H9 (cell line): ENCODE measurements around the gene UGT2A2. TPM values are rescaled to one million over a fixed set of nuclear protein-coding genes. Genes with fewer than 3 reads are reported as not detected.

Source experiments
- DNase-seq: peaks from one replicate; pipeline ENCODE4 v3.0.0-alpha.2; 2017
- H2AFZ ChIP-seq: one replicate; pipeline ENCODE4 v1.6.1; 2013; ENCODE audit warnings: mild to moderate bottlenecking, low read length, control low read depth, moderate library complexity
- H2AK5ac ChIP-seq: 2 replicates; pipeline ENCODE4 v1.6.1; 2013; ENCODE audit warnings: low read length, control low read depth, mixed read lengths; ENCODE audit not compliant: insufficient read length
- H2BK120ac ChIP-seq: one replicate; pipeline ENCODE4 v1.6.1; 2013; ENCODE audit warnings: low read depth, mild to moderate bottlenecking, low read length, control low read depth, inconsistent platforms; ENCODE audit not compliant: poor library complexity, severe bottlenecking
- H2BK12ac ChIP-seq: 2 replicates; pipeline ENCODE4 v1.6.1; 2013; ENCODE audit warnings: low read length, control low read depth, mixed read lengths, low read depth; ENCODE audit not compliant: insufficient read length
- H2BK15ac ChIP-seq: 2 replicates; pipeline ENCODE4 v1.6.1; 2013; ENCODE audit warnings: low read depth, low read length, control low read depth
- H2BK20ac ChIP-seq: one replicate; pipeline ENCODE4 v1.6.1; 2013; ENCODE audit warnings: low read depth, mild to moderate bottlenecking, low read length, control low read depth, inconsistent platforms; ENCODE audit not compliant: poor library complexity, severe bottlenecking
- H2BK5ac ChIP-seq: 2 replicates; pipeline ENCODE4 v1.6.1; 2013; ENCODE audit warnings: low read length, control low read depth, mixed read lengths; ENCODE audit not compliant: insufficient read length
- H3K14ac ChIP-seq: 2 replicates; pipeline ENCODE4 v1.6.1; 2013; ENCODE audit warnings: low read length, control low read depth; ENCODE audit not compliant: insufficient read depth
- H3K18ac ChIP-seq: 2 replicates; pipeline ENCODE4 v1.6.1; 2013; ENCODE audit warnings: low read depth, mild to moderate bottlenecking, mixed read lengths, low read length, control low read depth; ENCODE audit not compliant: insufficient read length
- H3K23ac ChIP-seq: 2 replicates; pipeline ENCODE4 v1.6.1; 2013; ENCODE audit warnings: low read length, control low read depth, mixed read lengths, low read depth; ENCODE audit not compliant: insufficient read length
- H3K23me2 ChIP-seq: 2 replicates; pipeline ENCODE4 v1.6.1; 2013; ENCODE audit warnings: low read depth, mild to moderate bottlenecking, mixed read lengths, low read length, control low read depth; ENCODE audit not compliant: insufficient read length, poor library complexity, severe bottlenecking
- H3K27ac ChIP-seq: 2 replicates; pipeline ENCODE4 v1.5.1; 2013; ENCODE audit warnings: low read length, control low read depth, mixed read lengths, low read depth; ENCODE audit not compliant: insufficient read length
- H3K27me3 ChIP-seq: 2 replicates; pipeline ENCODE4 v1.6.1; 2013; ENCODE audit warnings: low read length, control low read depth, inconsistent platforms; ENCODE audit not compliant: insufficient read depth
- H3K4ac ChIP-seq: 2 replicates; pipeline ENCODE4 v1.6.1; 2013; ENCODE audit warnings: low read depth, mild to moderate bottlenecking, control low read depth, inconsistent platforms, low read length, moderate library complexity
- H3K4me1 ChIP-seq: 2 replicates; pipeline ENCODE4 v1.6.1; 2013; ENCODE audit warnings: low read length, control low read depth, inconsistent platforms; ENCODE audit not compliant: insufficient read depth
- H3K4me2 ChIP-seq: 2 replicates; pipeline ENCODE4 v1.6.1; 2013; ENCODE audit warnings: low read length, control low read depth, mixed read lengths; ENCODE audit not compliant: insufficient read length, insufficient read depth
- H3K56ac ChIP-seq: 2 replicates; pipeline ENCODE4 v1.6.1; 2013; ENCODE audit warnings: low read depth, mild to moderate bottlenecking, mixed read lengths, low read length, control low read depth; ENCODE audit not compliant: insufficient read length
- H3K79me1 ChIP-seq: 2 replicates; pipeline ENCODE4 v1.6.1; 2013; ENCODE audit warnings: low read depth, mild to moderate bottlenecking, moderate library complexity, low read length, control low read depth, inconsistent platforms; ENCODE audit not compliant: insufficient read depth, poor library complexity, severe bottlenecking
- H3K79me2 ChIP-seq: 2 replicates; pipeline ENCODE4 v1.6.1; 2013; ENCODE audit warnings: low read length, control low read depth, inconsistent platforms; ENCODE audit not compliant: insufficient read depth
- H3K9ac ChIP-seq: 2 replicates; pipeline ENCODE4 v1.6.1; 2013; ENCODE audit warnings: low read length, control low read depth, mixed read lengths; ENCODE audit not compliant: insufficient read length; ENCODE audit errors: extremely low read depth
- H3K9me3 ChIP-seq: one replicate; pipeline ENCODE4 v1.6.1; 2013; ENCODE audit warnings: low read depth, low read length, inconsistent platforms; ENCODE audit not compliant: control insufficient read depth
- H3T11ph ChIP-seq: one replicate; pipeline ENCODE4 v1.6.1; 2013; ENCODE audit warnings: mild to moderate bottlenecking, low read length, control low read depth, inconsistent platforms
- H4K20me1 ChIP-seq: one replicate; pipeline ENCODE4 v1.6.1; 2013; ENCODE audit not compliant: control insufficient read depth, insufficient read length, insufficient read depth
- H4K5ac ChIP-seq: 2 replicates; pipeline ENCODE4 v1.6.1; 2013; ENCODE audit warnings: low read depth, mild to moderate bottlenecking, mixed read lengths, low read length, control low read depth; ENCODE audit not compliant: insufficient read length
- H4K8ac ChIP-seq: replicated peaks from 2 replicates; pipeline ENCODE4 v1.6.1; 2013; ENCODE audit warnings: low read length, control low read depth, mixed read lengths, low read depth; ENCODE audit not compliant: insufficient read length
- H4K91ac ChIP-seq: 2 replicates; pipeline ENCODE4 v1.6.1; 2013; ENCODE audit warnings: low read depth, mild to moderate bottlenecking, moderate library complexity, mixed read lengths, low read length, control low read depth; ENCODE audit not compliant: insufficient read length
- H3K27ac Mint-ChIP-seq, 3 experiments: 2 replicates in 2 of 3; 3 replicates in 1 of 3; pipeline ENCODE4 v1.8.0; 2020 to 2021; ENCODE audit warnings: mixed read lengths in 3 of 3, mild to moderate bottlenecking in 1 of 3, moderate library complexity in 1 of 3
- H3K27me3 Mint-ChIP-seq: 2 replicates; pipeline ENCODE4 v1.8.0; 2021; ENCODE audit warnings: low read depth, mild to moderate bottlenecking, moderate library complexity, mixed read lengths
- H3K36me3 Mint-ChIP-seq, 3 experiments: 2 replicates in 2 of 3; 3 replicates in 1 of 3; pipeline ENCODE4 v1.8.0; 2020 to 2021; ENCODE audit warnings: low read depth in 3 of 3, mixed read lengths in 3 of 3; ENCODE audit not compliant: insufficient read depth in 1 of 3
- H3K4me1 Mint-ChIP-seq, 2 experiments: 2 replicates each; pipeline ENCODE4 v1.8.0; 2020; ENCODE audit warnings: mixed read lengths in 2 of 2
- H3K4me3 Mint-ChIP-seq, 2 experiments: 2 replicates in 1 of 2; 3 replicates in 1 of 2; pipeline ENCODE4 v1.8.0; 2020 to 2021; ENCODE audit warnings: mild to moderate bottlenecking in 2 of 2, mixed read lengths in 2 of 2, moderate library complexity in 1 of 2
- H3K9me3 Mint-ChIP-seq, 2 experiments: 2 replicates in 1 of 2; 3 replicates in 1 of 2; pipeline ENCODE4 v1.8.0; 2020; ENCODE audit warnings: mild to moderate bottlenecking in 2 of 2, mixed read lengths in 2 of 2, moderate library complexity in 1 of 2
- CTCF ChIP-seq: fragments of 200-600 bp; sonication (generic); conservative IDR thresholded peaks from 3 replicates; pipeline ENCODE4 v1.8.0; 2021; ENCODE audit warnings: antibody characterized with exemption, mild to moderate bottlenecking
- WGBS: extraction: QIAGEN DNeasy Blood & Tissue Kit; methylation state at CpG from one replicate; pipeline ENCODE4 v1.1.7; 2013; ENCODE audit warnings: missing lambda C conversion rate, low lambda C conversion rate, mixed read lengths; ENCODE audit not compliant: insufficient read length; ENCODE audit errors: extremely low coverage; 5-methylcytosine and 5-hydroxymethylcytosine counted together
- total RNA-seq: library from RNA; stranded (reverse); gene quantifications from 2 replicates; pipeline ENCODE4 v1.2.1, GENCODE V29; 2021

UGT2A2 gene
- total RNA-seq, 1 experiment from 2014 or later, result not detected

- Mint-ChIP-seq H3K4me1 (no peaks in the 10 kb centered on the region), H3K27ac (no peak overlapping the region), H3K4me3 (no peak overlapping the region), H3K36me3 (no peaks in the 10 kb centered on the region), H3K27me3 (no peaks in the 10 kb centered on the region), H3K9me3 (no peaks in the 10 kb centered on the region)
- H4K8ac ChIP-seq, result no peak overlapping the region
- no peak overlapping the region for H3K9ac ChIP-seq
- no peak overlapping the region for H2BK5ac ChIP-seq
- no peak overlapping the region for H3K23ac ChIP-seq
- H3K56ac ChIP-seq, result no peak overlapping the region
- H3K79me1 ChIP-seq, result no peaks in the 10 kb centered on the region
- no peaks in the 10 kb centered on the region for H3K9me3 ChIP-seq
- no peak overlapping the region for H3K14ac ChIP-seq
- H3K23me2 ChIP-seq, result no peaks in the 10 kb centered on the region
- H2BK120ac ChIP-seq, result no peak overlapping the region
- H3T11ph ChIP-seq, result no peak overlapping the region
- no peak overlapping the region for H2AK5ac ChIP-seq
- H3K27me3 ChIP-seq, result no peaks in the 10 kb centered on the region
- DNase-seq, result no peak
- no peak overlapping the region for H4K5ac ChIP-seq
- no peak overlapping the region for H3K4me2 ChIP-seq
- H3K4ac ChIP-seq, result no peak overlapping the region
- H3K79me2 ChIP-seq, result no peaks in the 10 kb centered on the region
- TF ChIP-seq CTCF, result no peak
- H3K18ac ChIP-seq, result no peak overlapping the region
- H2BK15ac ChIP-seq, result no peak overlapping the region
- H2AFZ ChIP-seq, result no peak overlapping the region
- no peak overlapping the region for H4K91ac ChIP-seq
- H2BK20ac ChIP-seq, result no peak overlapping the region
- no peak overlapping the region for H3K27ac ChIP-seq
- H3K4me1 ChIP-seq, result no peaks in the 10 kb centered on the region
- no peak overlapping the region for H2BK12ac ChIP-seq
- H4K20me1 ChIP-seq, result no peaks in the 10 kb centered on the region
- no CpG with 5 or more reads among the region's 2 CpGs for WGBS
These were observed 3.5 kb upstream of the UGT2A2 start for GRCh38 chr4:69642961-69643360.
